H1 (cell line): Measurements from ENCODE around the gene POLR1B. TPM values are rescaled to one million over a fixed set of nuclear protein-coding genes. Genes with fewer than 3 reads are reported as not detected.

Experiments
- CBX5 ChIP-seq: fragments of 300-800, 300-1000 bp; sonication (generic); IDR thresholded peaks from 2 replicates; pipeline ENCODE4 v1.7.1; 2016; ENCODE audit warnings: antibody characterized with exemption, low read length, low read depth
- CHD2 ChIP-seq: IDR thresholded peaks from 2 replicates; pipeline ENCODE4 v1.6.1; 2012; ENCODE audit warnings: low read length, improper control_type of control experiment
- EZH2 ChIP-seq: fragments of 200-600 bp; sonication (generic); IDR thresholded peaks from 2 replicates; pipeline ENCODE4 v1.7.1; 2012; ENCODE audit warnings: low read depth, mild to moderate bottlenecking, moderate library complexity, low read length, inconsistent platforms; ENCODE audit not compliant: severe bottlenecking
- GTF2F1 ChIP-seq: IDR thresholded peaks from 2 replicates; pipeline ENCODE4 v1.6.1; 2012; ENCODE audit warnings: low read depth, low read length, improper control_type of control experiment, borderline replicate concordance
- JUN ChIP-seq: IDR thresholded peaks from 2 replicates; pipeline ENCODE4 v1.6.1; 2011; ENCODE audit warnings: low read depth, mild to moderate bottlenecking, improper control_type of control experiment, low read length
- RFX5 ChIP-seq: IDR thresholded peaks from 2 replicates; pipeline ENCODE4 v1.6.1; 2011; ENCODE audit warnings: low read depth, low read length, improper control_type of control experiment, borderline replicate concordance
- SIX5 ChIP-seq: IDR thresholded peaks from 2 replicates; pipeline ENCODE4 v1.6.1; 2011; ENCODE audit warnings: mild to moderate bottlenecking, low read depth, low read length
- polyA plus RNA-seq, 7 experiments: library from polyadenylated mRNA; depleted of rRNA in 3 of 7; stranded (reverse) in 5 of 7; unstranded in 2 of 7; fragments of >200 nt in 5 of 7; fragments of 200-250 nt in 2 of 7; gene quantifications; 1 replicate in 5 of 7; 2 replicates in 1 of 7; 4 replicates in 1 of 7; pipeline versions ENCODE4 v1.2.1 to v1.2.3, GENCODE V29; 2011 to 2013; ENCODE audit warnings: missing spikeins in 2 of 7, mixed read lengths in 2 of 7
- total RNA-seq: library from RNA; stranded (reverse); fragmentation: NEBNext Ultra II Directional; extraction: Animal tissue kit (Norgen Biotek cat#: 25700); gene quantifications from 2 replicates; pipeline ENCODE4 v1.2.1, GENCODE V29; 2021
- TF ChIP-seq, protein P1 (sequence below): fragments of 300-600 bp; sonication (generic); IDR thresholded peaks from 2 replicates; pipeline ENCODE4 v1.7.1; 2012; ENCODE audit warnings: low read length, moderate library complexity, mild to moderate bottlenecking, inconsistent platforms; ENCODE audit not compliant: insufficient replicate concordance

The POLR1B gene
- total and polyA plus RNA-seq, 2 of the 8 experiments (the other 6 are each of a cell fraction or from before 2014, with no cell fraction given): 24.3 to 69.4 TPM

DNA sequence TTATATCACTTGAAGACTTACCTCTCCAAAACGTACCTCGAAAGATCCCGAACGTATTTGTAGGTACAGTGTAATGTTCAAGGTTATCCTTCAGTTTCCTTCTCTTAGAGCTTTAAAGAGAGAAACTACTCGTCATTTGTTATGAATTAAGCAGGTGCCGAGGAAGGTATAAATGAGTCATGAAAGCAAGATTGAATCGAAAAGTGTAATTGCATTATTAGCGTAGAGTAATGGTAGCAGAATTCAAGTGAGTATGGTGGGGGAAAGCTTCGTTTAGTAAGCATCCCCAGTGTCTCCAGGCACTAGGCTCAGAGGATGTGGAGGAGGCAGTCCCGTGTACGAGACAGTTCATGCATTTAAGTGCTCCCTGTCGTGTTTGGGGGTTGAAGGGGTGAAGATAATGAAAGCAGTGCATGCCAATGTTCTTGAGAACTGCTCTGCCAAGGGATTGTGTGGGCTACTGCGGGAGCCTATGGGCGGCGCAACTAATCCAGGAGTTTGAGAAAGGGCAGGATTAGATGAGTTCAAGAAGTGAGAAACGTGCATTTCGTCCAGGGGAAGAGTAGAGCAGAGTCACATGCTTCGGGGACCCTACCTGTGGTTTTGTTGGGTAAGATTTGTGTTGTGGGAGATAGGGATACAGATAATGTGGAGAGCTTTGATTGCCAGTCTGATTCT, 858 bp downstream of the POLR1B start (continued):
- TF ChIP-seq, protein P1, sequence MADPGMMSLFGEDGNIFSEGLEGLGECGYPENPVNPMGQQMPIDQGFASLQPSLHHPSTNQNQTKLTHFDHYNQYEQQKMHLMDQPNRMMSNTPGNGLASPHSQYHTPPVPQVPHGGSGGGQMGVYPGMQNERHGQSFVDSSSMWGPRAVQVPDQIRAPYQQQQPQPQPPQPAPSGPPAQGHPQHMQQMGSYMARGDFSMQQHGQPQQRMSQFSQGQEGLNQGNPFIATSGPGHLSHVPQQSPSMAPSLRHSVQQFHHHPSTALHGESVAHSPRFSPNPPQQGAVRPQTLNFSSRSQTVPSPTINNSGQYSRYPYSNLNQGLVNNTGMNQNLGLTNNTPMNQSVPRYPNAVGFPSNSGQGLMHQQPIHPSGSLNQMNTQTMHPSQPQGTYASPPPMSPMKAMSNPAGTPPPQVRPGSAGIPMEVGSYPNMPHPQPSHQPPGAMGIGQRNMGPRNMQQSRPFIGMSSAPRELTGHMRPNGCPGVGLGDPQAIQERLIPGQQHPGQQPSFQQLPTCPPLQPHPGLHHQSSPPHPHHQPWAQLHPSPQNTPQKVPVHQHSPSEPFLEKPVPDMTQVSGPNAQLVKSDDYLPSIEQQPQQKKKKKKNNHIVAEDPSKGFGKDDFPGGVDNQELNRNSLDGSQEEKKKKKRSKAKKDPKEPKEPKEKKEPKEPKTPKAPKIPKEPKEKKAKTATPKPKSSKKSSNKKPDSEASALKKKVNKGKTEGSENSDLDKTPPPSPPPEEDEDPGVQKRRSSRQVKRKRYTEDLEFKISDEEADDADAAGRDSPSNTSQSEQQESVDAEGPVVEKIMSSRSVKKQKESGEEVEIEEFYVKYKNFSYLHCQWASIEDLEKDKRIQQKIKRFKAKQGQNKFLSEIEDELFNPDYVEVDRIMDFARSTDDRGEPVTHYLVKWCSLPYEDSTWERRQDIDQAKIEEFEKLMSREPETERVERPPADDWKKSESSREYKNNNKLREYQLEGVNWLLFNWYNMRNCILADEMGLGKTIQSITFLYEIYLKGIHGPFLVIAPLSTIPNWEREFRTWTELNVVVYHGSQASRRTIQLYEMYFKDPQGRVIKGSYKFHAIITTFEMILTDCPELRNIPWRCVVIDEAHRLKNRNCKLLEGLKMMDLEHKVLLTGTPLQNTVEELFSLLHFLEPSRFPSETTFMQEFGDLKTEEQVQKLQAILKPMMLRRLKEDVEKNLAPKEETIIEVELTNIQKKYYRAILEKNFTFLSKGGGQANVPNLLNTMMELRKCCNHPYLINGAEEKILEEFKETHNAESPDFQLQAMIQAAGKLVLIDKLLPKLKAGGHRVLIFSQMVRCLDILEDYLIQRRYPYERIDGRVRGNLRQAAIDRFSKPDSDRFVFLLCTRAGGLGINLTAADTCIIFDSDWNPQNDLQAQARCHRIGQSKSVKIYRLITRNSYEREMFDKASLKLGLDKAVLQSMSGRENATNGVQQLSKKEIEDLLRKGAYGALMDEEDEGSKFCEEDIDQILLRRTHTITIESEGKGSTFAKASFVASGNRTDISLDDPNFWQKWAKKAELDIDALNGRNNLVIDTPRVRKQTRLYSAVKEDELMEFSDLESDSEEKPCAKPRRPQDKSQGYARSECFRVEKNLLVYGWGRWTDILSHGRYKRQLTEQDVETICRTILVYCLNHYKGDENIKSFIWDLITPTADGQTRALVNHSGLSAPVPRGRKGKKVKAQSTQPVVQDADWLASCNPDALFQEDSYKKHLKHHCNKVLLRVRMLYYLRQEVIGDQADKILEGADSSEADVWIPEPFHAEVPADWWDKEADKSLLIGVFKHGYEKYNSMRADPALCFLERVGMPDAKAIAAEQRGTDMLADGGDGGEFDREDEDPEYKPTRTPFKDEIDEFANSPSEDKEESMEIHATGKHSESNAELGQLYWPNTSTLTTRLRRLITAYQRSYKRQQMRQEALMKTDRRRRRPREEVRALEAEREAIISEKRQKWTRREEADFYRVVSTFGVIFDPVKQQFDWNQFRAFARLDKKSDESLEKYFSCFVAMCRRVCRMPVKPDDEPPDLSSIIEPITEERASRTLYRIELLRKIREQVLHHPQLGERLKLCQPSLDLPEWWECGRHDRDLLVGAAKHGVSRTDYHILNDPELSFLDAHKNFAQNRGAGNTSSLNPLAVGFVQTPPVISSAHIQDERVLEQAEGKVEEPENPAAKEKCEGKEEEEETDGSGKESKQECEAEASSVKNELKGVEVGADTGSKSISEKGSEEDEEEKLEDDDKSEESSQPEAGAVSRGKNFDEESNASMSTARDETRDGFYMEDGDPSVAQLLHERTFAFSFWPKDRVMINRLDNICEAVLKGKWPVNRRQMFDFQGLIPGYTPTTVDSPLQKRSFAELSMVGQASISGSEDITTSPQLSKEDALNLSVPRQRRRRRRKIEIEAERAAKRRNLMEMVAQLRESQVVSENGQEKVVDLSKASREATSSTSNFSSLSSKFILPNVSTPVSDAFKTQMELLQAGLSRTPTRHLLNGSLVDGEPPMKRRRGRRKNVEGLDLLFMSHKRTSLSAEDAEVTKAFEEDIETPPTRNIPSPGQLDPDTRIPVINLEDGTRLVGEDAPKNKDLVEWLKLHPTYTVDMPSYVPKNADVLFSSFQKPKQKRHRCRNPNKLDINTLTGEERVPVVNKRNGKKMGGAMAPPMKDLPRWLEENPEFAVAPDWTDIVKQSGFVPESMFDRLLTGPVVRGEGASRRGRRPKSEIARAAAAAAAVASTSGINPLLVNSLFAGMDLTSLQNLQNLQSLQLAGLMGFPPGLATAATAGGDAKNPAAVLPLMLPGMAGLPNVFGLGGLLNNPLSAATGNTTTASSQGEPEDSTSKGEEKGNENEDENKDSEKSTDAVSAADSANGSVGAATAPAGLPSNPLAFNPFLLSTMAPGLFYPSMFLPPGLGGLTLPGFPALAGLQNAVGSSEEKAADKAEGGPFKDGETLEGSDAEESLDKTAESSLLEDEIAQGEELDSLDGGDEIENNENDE: no peak
- no peak for TF ChIP-seq CHD2
- no peak for TF ChIP-seq JUN
- no peak for TF ChIP-seq SIX5
- TF ChIP-seq EZH2: no peak
- no peak for TF ChIP-seq CBX5
- no peak for TF ChIP-seq RFX5
- TF ChIP-seq GTF2F1: no peak
